BJ (cell line): ENCODE data around the gene KCNF1. TPM values are rescaled to one million over a fixed set of nuclear protein-coding genes. Genes with fewer than 3 reads are reported as not detected.

ENCODE experiments used
- CTCF ChIA-PET: fragments of 350-600 bp; formaldehyde crosslinking; extraction: SDS; loops from one replicate; lab custom pipeline; 2021; ENCODE audit warnings: antibody characterized with exemption, inconsistent platforms; lab: Yijun Ruan, JAX
- POLR2A ChIA-PET: fragments of 300-600 bp; sonication (Branson Sonifier 250); formaldehyde crosslinking; extraction: SDS; loops from one replicate; lab custom pipeline; 2021; ENCODE audit warnings: antibody characterized with exemption; lab: Charles Lee
- DNase-seq: peaks from one replicate; pipeline ENCODE4 v3.0.0-alpha.2; 2011; ENCODE audit warnings: low read depth
- H3K27me3 ChIP-seq: 2 replicates; pipeline ENCODE4 v1.6.0; 2011; ENCODE audit warnings: low read length; ENCODE audit not compliant: control insufficient read depth, insufficient read depth
- H3K36me3 ChIP-seq: 2 replicates; pipeline ENCODE4 v1.5.1; 2011; ENCODE audit warnings: low read length; ENCODE audit not compliant: control insufficient read depth, insufficient read depth
- H3K4me3 ChIP-seq: 2 replicates; pipeline ENCODE4 v1.5.1; 2011; ENCODE audit warnings: low read depth, mild to moderate bottlenecking, control low read depth, low read length
- CTCF ChIP-seq: IDR thresholded peaks from 2 replicates; pipeline ENCODE4 v1.5.1; 2011; ENCODE audit warnings: low read depth, mild to moderate bottlenecking, control low read depth, inconsistent platforms, low read length, moderate library complexity; ENCODE audit not compliant: insufficient read depth
- polyA plus RNA-seq: library from polyadenylated mRNA; depleted of rRNA; stranded (reverse); fragments of >200 nt; gene quantifications from 2 replicates; pipeline ENCODE4 v1.2.3, GENCODE V29; 2011

The KCNF1 gene
- polyA plus RNA-seq, 1 experiment, result not detected

DNA sequence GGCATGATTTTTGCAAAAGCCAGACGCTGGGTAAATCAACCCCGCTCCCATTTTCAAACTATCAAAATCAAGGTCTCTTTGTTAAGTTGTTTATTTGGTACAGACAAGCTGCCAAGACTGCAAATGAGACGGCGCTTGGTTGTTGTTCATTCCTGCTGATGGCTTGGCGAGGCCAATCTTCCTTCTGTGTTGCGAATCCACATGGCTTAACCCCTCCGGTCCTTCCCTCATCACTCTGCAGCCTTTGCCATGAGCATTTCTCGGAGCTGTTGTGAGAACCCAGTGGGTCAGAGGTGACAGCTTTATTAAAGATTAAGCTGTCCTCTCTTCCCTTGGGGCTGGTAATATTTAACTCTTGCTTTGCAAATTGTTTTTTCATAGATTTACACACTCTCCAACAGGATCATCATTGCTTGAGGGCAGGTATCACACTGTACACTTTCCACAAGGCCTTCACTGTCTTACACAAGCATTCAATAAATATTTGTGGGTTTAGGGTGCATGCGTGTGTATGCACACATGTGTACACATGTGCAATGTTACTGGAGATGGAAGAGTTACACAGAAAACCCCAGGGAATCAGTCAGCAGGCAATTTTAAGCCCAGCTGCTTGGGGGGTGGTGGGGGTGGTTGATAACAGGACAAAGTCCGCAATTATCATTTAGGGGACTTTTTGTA lies 27.8 kb upstream of the KCNF1 start:
- ChIA-PET CTCF (interaction anchor here (2.1 kb wide), 1 partner anchor 10 kb away, joined by 5 read pairs; no protein-coding TSS in a partner anchor), POLR2A (no interaction called here)
- TF ChIP-seq CTCF, result no peak
- Histone ChIP-seq H3K27me3 (peaks cover 12% of the 10 kb centered on the region; the same call in 1 of the 2 replicates), H3K4me3 (no peak overlapping the region), H3K36me3 (no peaks in the 10 kb centered on the region)
- no peak for DNase-seq

- ChIA-PET CTCF (interaction anchor here (1.3 to 2.1 kb wide), 2 partner anchors 10 to 52 kb away, joined by 3 to 5 read pairs; no protein-coding TSS in a partner anchor), POLR2A (no interaction called here)
Observed at GRCh38 chr2:10884574-10884975, 27.2 kb upstream of the KCNF1 start.

DNA sequence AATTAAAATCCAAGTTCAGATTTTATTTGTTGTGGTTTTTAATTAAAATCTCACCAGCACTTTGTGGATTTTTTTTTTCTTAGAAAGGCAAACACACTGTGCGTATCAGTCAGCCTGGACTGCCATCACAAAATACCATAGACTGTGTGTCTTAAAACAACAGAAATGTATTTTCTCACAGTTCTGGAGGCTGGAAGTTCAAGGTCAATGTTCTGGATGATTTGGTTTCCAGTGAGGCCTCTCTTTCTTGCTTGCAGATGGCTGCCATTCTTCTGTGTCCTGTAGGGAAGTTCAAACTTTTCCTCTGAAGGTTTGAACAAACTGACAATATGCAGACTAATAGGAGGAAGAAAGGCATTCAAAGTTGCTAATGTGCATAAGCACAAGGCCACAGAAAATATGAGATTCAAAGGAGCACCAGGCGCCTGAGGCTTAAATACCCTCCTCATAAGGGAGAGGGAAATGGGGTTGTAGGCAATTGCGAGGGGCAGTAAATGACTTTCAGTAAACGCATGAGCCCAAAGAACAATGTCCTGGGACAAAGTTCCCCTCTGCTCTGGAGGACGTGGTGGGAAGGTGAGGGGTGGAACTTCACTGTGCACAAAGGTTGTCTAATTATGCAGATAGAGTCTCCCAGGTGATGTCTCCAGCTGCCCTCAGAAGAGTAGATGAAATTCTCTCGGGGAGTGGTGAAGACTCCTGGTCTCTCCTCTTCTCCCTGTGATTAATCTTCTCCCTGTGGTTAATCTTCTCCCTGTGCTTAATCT lies 26.5 kb upstream of the KCNF1 start:
- no peak for TF ChIP-seq CTCF
- peaks cover 12% of the 10 kb centered on the region for H3K27me3 ChIP-seq
- DNase-seq, result no peak
- H3K4me3 ChIP-seq, result no peak overlapping the region
- POLR2A ChIA-PET, result no interaction called here
- CTCF ChIA-PET, result interaction anchor here (1.3 to 2.1 kb wide), 2 partner anchors 9 to 53 kb away, joined by 3 to 5 read pairs; no protein-coding TSS in a partner anchor
- no peaks in the 10 kb centered on the region for H3K36me3 ChIP-seq

More at GRCh38 chr2:10884574-10884975, 27.2 kb upstream of the KCNF1 start:
- no peaks in the 10 kb centered on the region for H3K36me3 ChIP-seq
- H3K27me3 ChIP-seq, result peaks cover 12% of the 10 kb centered on the region
- TF ChIP-seq CTCF, result no peak
- H3K4me3 ChIP-seq, result no peak overlapping the region
- no peak for DNase-seq

DNA sequence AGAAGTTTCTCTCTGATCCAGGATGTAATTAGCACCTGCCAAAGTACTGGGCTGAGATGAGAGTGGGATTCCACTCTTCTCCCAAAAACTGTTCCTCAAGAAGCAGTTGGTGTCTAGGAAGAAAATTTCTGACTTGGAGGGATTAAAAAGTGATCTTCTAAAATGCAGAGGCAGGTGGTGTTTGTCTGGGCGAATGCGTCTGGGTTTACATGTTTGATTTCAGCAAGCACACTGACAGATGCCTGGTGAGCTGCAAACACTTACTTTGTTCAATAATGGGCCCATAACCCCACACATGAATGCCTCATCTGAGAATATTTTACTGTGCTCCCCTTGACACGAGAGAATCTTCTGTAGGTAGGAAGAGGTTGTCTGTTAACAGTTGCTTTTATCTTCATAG lies 24.3 kb upstream of the KCNF1 start:
- Histone ChIP-seq H3K27me3 (peaks cover 10% of the 10 kb centered on the region), H3K4me3 (no peak overlapping the region), H3K36me3 (no peaks in the 10 kb centered on the region)
- POLR2A ChIA-PET, result no interaction called here
- CTCF ChIA-PET, result interaction anchor here (1.5 kb wide), 1 partner anchor 52 kb away, joined by 3 read pairs; no protein-coding TSS in a partner anchor
- DNase-seq, result no peak
- no peak for TF ChIP-seq CTCF

GRCh38 chr2:10889651-10890215 lies 22.0 kb upstream of the KCNF1 start:
- ChIA-PET POLR2A (no interaction called here), CTCF (interaction anchor here (1.0 to 1.4 kb wide), 5 partner anchors 13 to 235 kb away, joined by 3 to 4 read pairs (median 3); partner anchors contain the start of gene KCNF1)
- H3K4me3 ChIP-seq, result no peak overlapping the region
- no peak for DNase-seq
- no peak for TF ChIP-seq CTCF
- H3K27me3 ChIP-seq, result peaks cover 8% of the 10 kb centered on the region
- H3K36me3 ChIP-seq, result no peaks in the 10 kb centered on the region
